Coronary artery (tissue), 2 donors: ENCODE results near the gene CLDN18.

Source experiments
- DNase-seq: peaks from one replicate; pipeline ENCODE4 v3.0.0-alpha.2; 2017; ENCODE audit warnings: low spot score
- H3K27ac ChIP-seq, 2 donors: fragments of 200-600 bp; sonication (generic); one replicate each; pipeline ENCODE4 v1.5.1; 2016 to 2019
- H3K4me3 ChIP-seq: fragments of 200-600 bp; sonication (generic); 2 replicates; pipeline ENCODE4 v1.5.1; 2016; ENCODE audit warnings: mild to moderate bottlenecking, moderate library complexity
- CTCF ChIP-seq: fragments of 200-600 bp; sonication (generic); IDR thresholded peaks from one replicate; pipeline ENCODE4 v1.5.1; 2019; ENCODE audit warnings: antibody characterized with exemption

The CLDN18 gene

GRCh38 chr3:138034918-138035317 is 25.0 kb downstream of the CLDN18 start:
- no peak overlapping the region for H3K27ac ChIP-seq
- H3K4me3 ChIP-seq, result no peak overlapping the region
- no peak for DNase-seq
- TF ChIP-seq CTCF, result no peak

- no peak for TF ChIP-seq CTCF
- no peak for DNase-seq
- Histone ChIP-seq H3K4me3 (no peak overlapping the region), H3K27ac (no peak overlapping the region)
Observed at GRCh38 chr3:138036572-138036971, 26.6 kb downstream of the CLDN18 start.

- Histone ChIP-seq H3K27ac (no peak overlapping the region), H3K4me3 (no peak overlapping the region)
- TF ChIP-seq CTCF, result no peak
- no peak for DNase-seq
Observed at GRCh38 chr3:138038725-138039462, 28.9 kb downstream of the CLDN18 start.

GRCh38 chr3:138042043-138042442 is 32.1 kb downstream of the CLDN18 start:
- DNase-seq, result no peak
- no peak overlapping the region for H3K4me3 ChIP-seq
- no peak overlapping the region for H3K27ac ChIP-seq
- no peak for TF ChIP-seq CTCF

GRCh38 chr3:138043266-138044029 is 33.5 kb downstream of the CLDN18 start:
- H3K27ac ChIP-seq, result no peak overlapping the region
- no peak for TF ChIP-seq CTCF
- no peak for DNase-seq
- no peak overlapping the region for H3K4me3 ChIP-seq

GRCh38 chr3:138046085-138046484 is 36.1 kb downstream of the CLDN18 start:
- no peak for DNase-seq
- Histone ChIP-seq H3K4me3 (no peak overlapping the region), H3K27ac (no peak overlapping the region)
- no peak for TF ChIP-seq CTCF

- no peak for TF ChIP-seq CTCF
- Histone ChIP-seq H3K27ac (no peak overlapping the region), H3K4me3 (no peak overlapping the region)
- no peak for DNase-seq
Observed at GRCh38 chr3:138046955-138047354, 37.0 kb downstream of the CLDN18 start.
